H1 (cell line): ENCODE measurements around the gene KRTAP10-8. TPM values are rescaled to one million over a fixed set of nuclear protein-coding genes. Genes with fewer than 3 reads are reported as not detected.

Source experiments
- CTCF ChIA-PET: fragments of 300-600 bp; sonication (Branson Sonifier 250); formaldehyde crosslinking; loops from one replicate; lab custom pipeline; 2021; ENCODE audit not compliant: partially characterized antibody; lab: Charles Lee
- POLR2A ChIA-PET: fragments of 300-600 bp; sonication (Branson Sonifier 250); formaldehyde crosslinking; loops from one replicate; lab custom pipeline; 2021; ENCODE audit warnings: inconsistent platforms; ENCODE audit not compliant: partially characterized antibody; lab: Charles Lee
- DNase-seq, 2 experiments: peaks; one replicate each; pipeline versions ENCODE4 v3.0.0 to v3.0.0-alpha.2; 2010 to 2022; ENCODE audit warnings: low spot score in 2 of 2, low read depth in 1 of 2, mixed read lengths in 1 of 2
- FAIRE-seq: peaks from 2 replicates; lab custom pipeline; 2011; peaks lifted over from hg19 to GRCh38; lab: Jason Lieb, UNC
- H2AFZ ChIP-seq: 2 replicates; pipeline ENCODE4 v1.8.1; 2012; ENCODE audit warnings: low read length, inconsistent platforms
- H2AK5ac ChIP-seq: 2 replicates; pipeline ENCODE4 v1.6.1; 2013; ENCODE audit warnings: low read depth, low read length
- H2BK120ac ChIP-seq: replicated peaks from 2 replicates; pipeline ENCODE3; 2013; ENCODE audit warnings: low read depth, low read length, inconsistent platforms
- H2BK12ac ChIP-seq: 2 replicates; pipeline ENCODE4 v1.6.1; 2013; ENCODE audit warnings: low read depth, low read length
- H2BK15ac ChIP-seq: 2 replicates; pipeline ENCODE4 v1.6.1; 2013; ENCODE audit warnings: low read length
- H2BK20ac ChIP-seq: 2 replicates; pipeline ENCODE4 v1.6.1; 2013; ENCODE audit warnings: low read length
- H2BK5ac ChIP-seq: 2 replicates; pipeline ENCODE4 v1.6.1; 2013; ENCODE audit warnings: low read depth, low read length
- H3K14ac ChIP-seq: 2 replicates; pipeline ENCODE4 v1.6.1; 2013; ENCODE audit warnings: inconsistent platforms; ENCODE audit not compliant: insufficient read length
- H3K18ac ChIP-seq: 2 replicates; pipeline ENCODE4 v1.6.1; 2013; ENCODE audit warnings: low read length; ENCODE audit errors: extremely low read depth
- H3K23ac ChIP-seq: 2 replicates; pipeline ENCODE4 v1.6.1; 2013; ENCODE audit warnings: inconsistent platforms; ENCODE audit not compliant: insufficient read length
- H3K23me2 ChIP-seq: 2 replicates; pipeline ENCODE4 v1.6.1; 2013; ENCODE audit warnings: low read depth, low read length
- H3K27ac ChIP-seq: 2 replicates; pipeline ENCODE4 v1.6.1; 2011; ENCODE audit warnings: low read depth, low read length, inconsistent platforms
- H3K27me3 ChIP-seq, 4 experiments: replicated peaks in 1 of 4; 1 replicate in 1 of 4; 2 replicates in 3 of 4; pipeline versions ENCODE4 v1.6.1 to v1.8.1; 2011 to 2013; ENCODE audit warnings: low read length in 3 of 4, mild to moderate bottlenecking in 3 of 4, inconsistent platforms in 2 of 4, mixed read lengths in 2 of 4, moderate library complexity in 1 of 4; ENCODE audit not compliant: control insufficient read depth in 3 of 4, insufficient read depth in 3 of 4; ENCODE audit errors: extremely low read depth in 1 of 4
- H3K36me3 ChIP-seq, 4 experiments: 2 replicates each; pipeline versions ENCODE4 v1.6.1 to v1.8.1; 2011 to 2013; ENCODE audit warnings: mild to moderate bottlenecking in 4 of 4, low read length in 3 of 4, moderate library complexity in 2 of 4, control low read depth in 1 of 4, inconsistent platforms in 1 of 4; ENCODE audit not compliant: insufficient read depth in 4 of 4, control insufficient read depth in 2 of 4
- H3K4ac ChIP-seq: replicated peaks from 2 replicates; pipeline ENCODE3; 2013; ENCODE audit warnings: low read length, low read depth, mixed read lengths, inconsistent platforms; ENCODE audit not compliant: insufficient read length
- H3K4me1 ChIP-seq, 4 experiments: replicated peaks in 1 of 4; 1 replicate in 1 of 4; 2 replicates in 3 of 4; pipeline versions ENCODE4 v1.6.1 to v1.8.1; 2011 to 2013; ENCODE audit warnings: low read length in 3 of 4, inconsistent platforms in 2 of 4, mixed read lengths in 1 of 4; ENCODE audit not compliant: insufficient read depth in 4 of 4, control insufficient read depth in 3 of 4
- H3K4me2 ChIP-seq, 2 experiments: 2 replicates each; pipeline versions ENCODE4 v1.6.1 to v1.8.1; 2011 to 2013; ENCODE audit warnings: low read depth in 2 of 2, low read length in 2 of 2, control low read depth in 1 of 2, inconsistent platforms in 1 of 2, mild to moderate bottlenecking in 1 of 2; ENCODE audit not compliant: insufficient read depth in 1 of 2
- H3K4me3 ChIP-seq, 4 experiments: fragments of 200-600, 300-600 bp in 1 of 4; sonication (generic), shearing (Covaris generic), sonication (Bioruptor Twin) in 1 of 4; 2 replicates each; pipeline versions ENCODE4 v1.5.1 to v1.8.1; 2011 to 2016; ENCODE audit warnings: low read length in 4 of 4, low read depth in 3 of 4, control low read depth in 2 of 4, inconsistent platforms in 2 of 4, mild to moderate bottlenecking in 2 of 4, mixed read lengths in 1 of 4, moderate library complexity in 1 of 4; ENCODE audit not compliant: insufficient read depth in 2 of 4; ENCODE audit errors: extremely low read depth in 1 of 4
- H3K56ac ChIP-seq: replicated peaks from 2 replicates; pipeline ENCODE3; 2013; ENCODE audit warnings: low read depth, mild to moderate bottlenecking, mixed read lengths, low read length, inconsistent platforms; ENCODE audit not compliant: insufficient read length
- H3K79me1 ChIP-seq: 2 replicates; pipeline ENCODE4 v1.6.1; 2013; ENCODE audit warnings: low read depth, low read length, control low read depth
- H3K79me2 ChIP-seq, 2 experiments: 2 replicates each; pipeline versions ENCODE4 v1.6.1 to v1.8.1; 2012 to 2013; ENCODE audit warnings: low read length in 2 of 2, mild to moderate bottlenecking in 2 of 2, inconsistent platforms in 1 of 2; ENCODE audit not compliant: insufficient read depth in 2 of 2, control insufficient read depth in 1 of 2
- H3K9ac ChIP-seq, 4 experiments: replicated peaks in 1 of 4; 1 replicate in 1 of 4; 2 replicates in 3 of 4; pipeline versions ENCODE4 v1.6.1 to v1.8.1; 2011 to 2013; ENCODE audit warnings: low read depth in 3 of 4, low read length in 3 of 4, control low read depth in 2 of 4, mild to moderate bottlenecking in 2 of 4, moderate library complexity in 2 of 4, inconsistent platforms in 1 of 4; ENCODE audit errors: extremely low read depth in 1 of 4
- H3K9me3 ChIP-seq, 2 experiments: 2 replicates each; pipeline versions ENCODE4 v1.6.1 to v1.8.1; 2012 to 2013; ENCODE audit warnings: mild to moderate bottlenecking in 2 of 2, moderate library complexity in 2 of 2, control low read depth in 1 of 2, inconsistent platforms in 1 of 2, low read depth in 1 of 2, low read length in 1 of 2, mixed read lengths in 1 of 2; ENCODE audit not compliant: insufficient read depth in 2 of 2
- H4K20me1 ChIP-seq, 2 experiments: replicated peaks in 1 of 2; 2 replicates each; pipeline versions ENCODE3 to v1.8.1; 2011 to 2013; ENCODE audit warnings: inconsistent platforms in 2 of 2, low read length in 2 of 2, mild to moderate bottlenecking in 1 of 2; ENCODE audit not compliant: insufficient read depth in 2 of 2, control insufficient read depth in 1 of 2
- H4K5ac ChIP-seq: 2 replicates; pipeline ENCODE4 v1.6.1; 2013; ENCODE audit warnings: low read length, low read depth, mixed read lengths, inconsistent platforms; ENCODE audit not compliant: insufficient read length
- H4K8ac ChIP-seq: 2 replicates; pipeline ENCODE4 v1.8.0; 2013; ENCODE audit warnings: mild to moderate bottlenecking, moderate library complexity, low read length, inconsistent platforms; ENCODE audit not compliant: insufficient read depth; ENCODE audit errors: extremely low read depth
- H4K91ac ChIP-seq: replicated peaks from 2 replicates; pipeline ENCODE3; 2013; ENCODE audit warnings: low read length, mixed read lengths, inconsistent platforms; ENCODE audit not compliant: insufficient read length
- CBX5 ChIP-seq: fragments of 300-800, 300-1000 bp; sonication (generic); IDR thresholded peaks from 2 replicates; pipeline ENCODE4 v1.7.1; 2016; ENCODE audit warnings: antibody characterized with exemption, low read length, low read depth
- CEBPB ChIP-seq: IDR thresholded peaks from 2 replicates; pipeline ENCODE4 v1.6.1; 2012; ENCODE audit warnings: low read depth, low read length
- CHD1 ChIP-seq: IDR thresholded peaks from 2 replicates; pipeline ENCODE4 v1.6.1; 2012; ENCODE audit warnings: low read depth, low read length, improper control_type of control experiment
- JUN ChIP-seq: IDR thresholded peaks from 2 replicates; pipeline ENCODE4 v1.6.1; 2011; ENCODE audit warnings: low read depth, mild to moderate bottlenecking, improper control_type of control experiment, low read length
- RAD21 ChIP-seq, 2 experiments: IDR thresholded peaks in 1 of 2; conservative IDR thresholded peaks in 1 of 2; 2 replicates each; pipeline ENCODE4 v1.6.1; 2011; ENCODE audit warnings: low read depth in 2 of 2, low read length in 2 of 2, improper control_type of control experiment in 1 of 2, inconsistent platforms in 1 of 2, mild to moderate bottlenecking in 1 of 2, moderate library complexity in 1 of 2
- SAP30 ChIP-seq: fragments of 300-600 bp; sonication (generic); IDR thresholded peaks from 2 replicates; pipeline ENCODE4 v1.7.1; 2012; ENCODE audit warnings: low read length, moderate library complexity, mild to moderate bottlenecking, inconsistent platforms; ENCODE audit not compliant: insufficient read depth, insufficient replicate concordance
- SP1 ChIP-seq: IDR thresholded peaks from 2 replicates; pipeline ENCODE4 v1.6.1; 2011; ENCODE audit warnings: low read depth, low read length
- SP4 ChIP-seq: IDR thresholded peaks from 2 replicates; pipeline ENCODE4 v1.6.1; 2012; ENCODE audit warnings: low read length, inconsistent platforms
- SRF ChIP-seq: IDR thresholded peaks from 2 replicates; pipeline ENCODE4 v1.6.1; 2011; ENCODE audit warnings: mild to moderate bottlenecking, low read depth, low read length, moderate library complexity
- ZNF274 ChIP-seq: IDR thresholded peaks from 2 replicates; pipeline ENCODE4 v1.7.0; 2012; ENCODE audit warnings: low read length, borderline replicate concordance; ENCODE audit errors: extremely low read depth
- WGBS, 2 experiments: shearing (Covaris generic) in 1 of 2; methylation state at CpG; one replicate each; pipeline versions ENCODE4 v1.1.6 to v1.1.7; 2013 to 2015; ENCODE audit warnings: low lambda C conversion rate in 2 of 2, mixed read lengths in 2 of 2, inconsistent platforms in 1 of 2, low coverage in 1 of 2, missing lambda C conversion rate in 1 of 2; ENCODE audit not compliant: insufficient replicate concordance in 2 of 2, insufficient coverage in 1 of 2, insufficient read length in 1 of 2; ENCODE audit errors: extremely low coverage in 1 of 2, missing lambda C conversion rate in 1 of 2; 5-methylcytosine and 5-hydroxymethylcytosine counted together
- polyA plus RNA-seq, 7 experiments: library from polyadenylated mRNA; depleted of rRNA in 3 of 7; stranded (reverse) in 5 of 7; unstranded in 2 of 7; fragments of >200 nt in 5 of 7; fragments of 200-250 nt in 2 of 7; gene quantifications; 1 replicate in 5 of 7; 2 replicates in 1 of 7; 4 replicates in 1 of 7; pipeline versions ENCODE4 v1.2.1 to v1.2.3, GENCODE V29; 2011 to 2013; ENCODE audit warnings: missing spikeins in 2 of 7, mixed read lengths in 2 of 7
- total RNA-seq: library from RNA; stranded (reverse); fragmentation: NEBNext Ultra II Directional; extraction: Animal tissue kit (Norgen Biotek cat#: 25700); gene quantifications from 2 replicates; pipeline ENCODE4 v1.2.1, GENCODE V29; 2021
- TF ChIP-seq, protein P1 (sequence below): IDR thresholded peaks from 2 replicates; pipeline ENCODE4 v1.6.1; 2011; ENCODE audit warnings: low read depth, mild to moderate bottlenecking, low read length; ENCODE audit not compliant: insufficient read depth

Gene KRTAP10-8
- total and polyA plus RNA-seq, 2 of the 8 experiments (the other 6 are each of a cell fraction or from before 2014, with no cell fraction given): not detected

DNA sequence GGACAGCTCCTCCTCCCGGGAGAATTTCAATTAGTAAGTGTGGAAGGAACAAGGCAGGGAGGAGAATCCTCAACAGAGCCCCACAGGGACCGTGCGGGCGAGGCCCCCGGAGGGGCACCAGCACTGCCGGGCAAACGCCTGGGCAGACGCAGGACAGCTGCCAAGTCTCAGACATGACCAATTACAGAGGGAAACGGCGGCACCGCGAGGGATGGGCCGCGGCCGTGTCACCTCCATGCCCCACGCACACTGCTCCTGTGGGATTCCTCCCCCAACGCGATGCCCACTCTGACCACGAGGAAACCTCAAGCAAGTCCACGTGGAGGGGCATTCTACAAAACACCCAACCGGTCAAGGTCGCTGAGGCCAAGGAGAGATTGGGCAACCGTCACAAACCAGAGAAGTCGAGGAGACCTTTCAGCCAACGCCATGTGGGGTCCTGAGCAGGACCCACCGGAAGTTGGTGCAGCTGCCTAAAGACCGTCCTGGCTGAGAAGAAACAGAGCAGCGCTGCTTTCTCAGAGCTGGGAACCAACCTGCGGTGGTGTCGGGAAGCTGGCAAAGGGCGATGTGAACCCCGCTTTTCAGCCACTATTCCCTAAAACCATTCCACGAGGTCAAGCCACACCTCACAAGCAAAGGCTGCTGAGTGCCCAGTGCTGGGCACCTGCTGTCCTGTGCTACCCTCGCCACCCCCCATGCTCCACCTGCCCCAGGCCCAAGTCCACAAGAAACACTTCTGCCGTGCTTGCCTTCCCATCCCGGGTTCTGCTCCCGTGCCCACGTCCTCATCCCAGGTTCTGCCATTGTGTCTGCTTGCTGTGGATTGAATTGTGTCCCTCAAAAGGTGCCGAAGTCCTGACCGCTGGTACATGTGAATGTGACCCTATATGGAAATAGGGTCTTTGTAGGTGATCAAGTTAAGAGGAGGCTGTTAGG is 39.8 kb upstream of the KRTAP10-8 start:
- no peak overlapping the region for H3K23ac ChIP-seq
- H3K9me3 ChIP-seq: peaks cover 7 to 13% of the 10 kb centered on the region in 2 experiments; a peak in 3 of 4 replicates
- no peak overlapping the region for H2AFZ ChIP-seq
- H3K27me3 ChIP-seq: no peaks in the 10 kb centered on the region; a peak in 1 of 7 replicates
- H4K91ac ChIP-seq: no peak overlapping the region
- H2BK20ac ChIP-seq: no peak overlapping the region
- no peak overlapping the region for H2BK12ac ChIP-seq
- no peak overlapping the region for H4K5ac ChIP-seq
- no peak overlapping the region for H3K4ac ChIP-seq
- no peak overlapping the region for H2BK15ac ChIP-seq
- no peak overlapping the region; the same call in 1 of the 2 replicates for H4K8ac ChIP-seq
- no peak overlapping the region for H3K56ac ChIP-seq
- H3K79me2 ChIP-seq: no peaks in the 10 kb centered on the region
- H3K4me1 ChIP-seq: peaks cover 0 to 11% (median 0%) of the 10 kb centered on the region in 4 experiments; a peak in 1 of 7 replicates
- H3K4me3 ChIP-seq: no peak overlapping the region
- no peaks in the 10 kb centered on the region for H4K20me1 ChIP-seq
- H3K4me2 ChIP-seq: no peak overlapping the region
- no peak overlapping the region for H2AK5ac ChIP-seq
- H3K9ac ChIP-seq: no peak overlapping the region
- H3K79me1 ChIP-seq: no peaks in the 10 kb centered on the region
- no peak overlapping the region for H3K18ac ChIP-seq
- H3K14ac ChIP-seq: no peak overlapping the region
- DNase-seq (no peak), FAIRE-seq (no peak)
- no peak overlapping the region for H2BK120ac ChIP-seq
- no peak overlapping the region for H2BK5ac ChIP-seq
- H3K23me2 ChIP-seq: no peaks in the 10 kb centered on the region; the same call in 1 of the 2 replicates
- POLR2A ChIA-PET: interaction anchor here (0.9 to 1.1 kb wide), 2 partner anchors 11 to 22 kb away, joined by 3 to 4 read pairs; no protein-coding TSS in a partner anchor
- 90% methylated on average over 37 of the region's 40 CpGs; no CpG with 5 or more reads in 1 of the 2 experiments for WGBS, 2 experiments
- no peak overlapping the region for H3K27ac ChIP-seq
- H3K36me3 ChIP-seq: no peaks in the 10 kb centered on the region
- CTCF ChIA-PET: interaction anchor here (0.9 to 1.7 kb wide), 4 partner anchors 19 to 222 kb away, joined by 3 to 4 read pairs (median 3); no protein-coding TSS in a partner anchor
- TF ChIP-seq SP4 (no peak), CEBPB (no peak), RAD21 (IDR thresholded peaks at IDR 0.05 in 1 of 2, conservative IDR thresholded peaks at IDR 0.05 in 1 of 2; ENCODE audit: low read depth in 2 of 2, low read length in 2 of 2) (no peak), CBX5 (no peak), JUN (no peak), ZNF274 (no peak), SAP30 (no peak), SRF (no peak), SP1 (no peak), CHD1 (no peak)
- TF ChIP-seq, protein P1, sequence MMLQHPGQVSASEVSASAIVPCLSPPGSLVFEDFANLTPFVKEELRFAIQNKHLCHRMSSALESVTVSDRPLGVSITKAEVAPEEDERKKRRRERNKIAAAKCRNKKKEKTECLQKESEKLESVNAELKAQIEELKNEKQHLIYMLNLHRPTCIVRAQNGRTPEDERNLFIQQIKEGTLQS: no peak
